A673 (cell line): ENCODE data around the gene ACSL5. TPM values are rescaled to one million over a fixed set of nuclear protein-coding genes. Genes with fewer than 3 reads are reported as not detected.

Experiments
- BruUV-seq: library from RNA; stranded (reverse); fragments of 400-500 nt; replicated peaks from 2 replicates; lab custom pipeline; 2021; lab: Mats Ljungman, UMichigan
- CTCF ChIA-PET: fragments of 300-600 bp; sonication (Branson Sonifier 250); formaldehyde crosslinking; loops from one replicate; lab custom pipeline; 2022; ENCODE audit warnings: antibody characterized with exemption; lab: Charles Lee
- POLR2A ChIA-PET: fragments of 300-600 bp; sonication (Branson Sonifier 250); formaldehyde crosslinking; loops from one replicate; lab custom pipeline; 2022; ENCODE audit warnings: antibody characterized with exemption; ENCODE audit not compliant: low non-redundant PET; lab: Charles Lee
- DNase-seq: peaks from one replicate; pipeline ENCODE4 v3.0.0-alpha.2; 2015; ENCODE audit warnings: low spot score
- H3K27ac ChIP-seq: fragments of 200-600 bp; sonication (generic); 2 replicates; pipeline ENCODE4 v1.5.1; 2016; ENCODE audit warnings: mixed run types, low read depth, mild to moderate bottlenecking, mixed read lengths, antibody characterized with exemption, low read length; ENCODE audit not compliant: poor library complexity, severe bottlenecking
- H3K27me3 ChIP-seq: fragments of 200-600 bp; sonication (generic); replicated peaks from 2 replicates; pipeline ENCODE4 v1.6.1; 2017; ENCODE audit warnings: mixed run types, low read depth, mild to moderate bottlenecking, mixed read lengths, antibody characterized with exemption, low read length; ENCODE audit not compliant: insufficient read depth, poor library complexity
- H3K36me3 ChIP-seq: fragments of 200-600 bp; sonication (generic); 2 replicates; pipeline ENCODE4 v1.6.1; 2016; ENCODE audit warnings: mixed run types, mild to moderate bottlenecking, mixed read lengths, antibody characterized with exemption, low read length; ENCODE audit not compliant: insufficient read depth, poor library complexity, severe bottlenecking
- H3K4me1 ChIP-seq: fragments of 200-600 bp; sonication (generic); 2 replicates; pipeline ENCODE4 v1.6.1; 2017; ENCODE audit warnings: mixed run types, mild to moderate bottlenecking, mixed read lengths, antibody characterized with exemption, low read length; ENCODE audit not compliant: insufficient read depth, poor library complexity, severe bottlenecking
- H3K4me3 ChIP-seq: fragments of 200-600 bp; sonication (generic); 2 replicates; pipeline ENCODE4 v1.5.1; 2016; ENCODE audit warnings: low read depth, mixed run types, mild to moderate bottlenecking, mixed read lengths, low read length; ENCODE audit not compliant: poor library complexity, severe bottlenecking
- H3K9me3 ChIP-seq: fragments of 200-600 bp; sonication (generic); 2 replicates; pipeline ENCODE4 v1.6.1; 2016; ENCODE audit warnings: mixed run types, low read depth, mild to moderate bottlenecking, mixed read lengths, antibody characterized with exemption, low read length; ENCODE audit not compliant: poor library complexity, severe bottlenecking
- EZH2 ChIP-seq: fragments of 200-600 bp; sonication (generic); IDR thresholded peaks from 2 replicates; pipeline ENCODE4 v1.6.1; 2017; ENCODE audit warnings: borderline replicate concordance, low read depth, mild to moderate bottlenecking, mixed read lengths, antibody characterized with exemption, low read length; ENCODE audit not compliant: poor library complexity, severe bottlenecking
- intact Hi-C: fragments of 100-400 bp; cut with micrococcal nuclease; formaldehyde crosslinking; loops from one replicate; pipeline ENCODE4 v1.10.0; 2022; ENCODE audit not compliant: unreplicated experiment
- total RNA-seq: library from RNA; stranded (reverse); gene quantifications from 2 replicates; pipeline ENCODE4 v1.2.3, GENCODE V29; 2021
- TF ChIP-seq, protein P1 (sequence below): fragments of 300-800, 200-600 bp; sonication (generic); conservative IDR thresholded peaks from 2 replicates; pipeline ENCODE4 v1.5.1; 2017; ENCODE audit warnings: low read depth, mild to moderate bottlenecking, antibody characterized with exemption, low read length, moderate library complexity, mixed read lengths

ACSL5 gene
- total RNA-seq, 1 experiment from 2014 or later, result 1.0 TPM

- H3K4me1 ChIP-seq, result peaks cover 12% of the 10 kb centered on the region
- TF ChIP-seq, protein P1, sequence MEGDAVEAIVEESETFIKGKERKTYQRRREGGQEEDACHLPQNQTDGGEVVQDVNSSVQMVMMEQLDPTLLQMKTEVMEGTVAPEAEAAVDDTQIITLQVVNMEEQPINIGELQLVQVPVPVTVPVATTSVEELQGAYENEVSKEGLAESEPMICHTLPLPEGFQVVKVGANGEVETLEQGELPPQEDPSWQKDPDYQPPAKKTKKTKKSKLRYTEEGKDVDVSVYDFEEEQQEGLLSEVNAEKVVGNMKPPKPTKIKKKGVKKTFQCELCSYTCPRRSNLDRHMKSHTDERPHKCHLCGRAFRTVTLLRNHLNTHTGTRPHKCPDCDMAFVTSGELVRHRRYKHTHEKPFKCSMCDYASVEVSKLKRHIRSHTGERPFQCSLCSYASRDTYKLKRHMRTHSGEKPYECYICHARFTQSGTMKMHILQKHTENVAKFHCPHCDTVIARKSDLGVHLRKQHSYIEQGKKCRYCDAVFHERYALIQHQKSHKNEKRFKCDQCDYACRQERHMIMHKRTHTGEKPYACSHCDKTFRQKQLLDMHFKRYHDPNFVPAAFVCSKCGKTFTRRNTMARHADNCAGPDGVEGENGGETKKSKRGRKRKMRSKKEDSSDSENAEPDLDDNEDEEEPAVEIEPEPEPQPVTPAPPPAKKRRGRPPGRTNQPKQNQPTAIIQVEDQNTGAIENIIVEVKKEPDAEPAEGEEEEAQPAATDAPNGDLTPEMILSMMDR, result no peak
- no peak for TF ChIP-seq EZH2
- peak; percentile 96 for DNase-seq
- no peak overlapping the region for H3K4me3 ChIP-seq
- no peaks in the 10 kb centered on the region for H3K27me3 ChIP-seq
- no peaks in the 10 kb centered on the region for H3K36me3 ChIP-seq
- no TSS peak for BruUV-seq
- POLR2A ChIA-PET, result interaction anchor here (0.7 kb wide), 1 partner anchor 25 kb away, joined by 3 read pairs; no protein-coding TSS in a partner anchor
- H3K9me3 ChIP-seq, result no peaks in the 10 kb centered on the region
- intact Hi-C loops, result no loop called here
- peak overlapping the region; percentile 76 for H3K27ac ChIP-seq
- CTCF ChIA-PET, result no interaction called here
These were observed 15.4 kb downstream of the ACSL5 start for GRCh38 chr10:112389271-112389822.

GRCh38 chr10:112390125-112390703 lies 16.3 kb downstream of the ACSL5 start:
- Histone ChIP-seq H3K9me3 (no peaks in the 10 kb centered on the region), H3K27ac (peak overlapping the region; percentile 76), H3K4me3 (no peak overlapping the region), H3K36me3 (no peaks in the 10 kb centered on the region), H3K4me1 (peaks cover 12% of the 10 kb centered on the region), H3K27me3 (no peaks in the 10 kb centered on the region)
- POLR2A ChIA-PET, result no interaction called here
- no peak for TF ChIP-seq EZH2
- TF ChIP-seq, protein P1, result no peak
- DNase-seq, result no peak
- intact Hi-C loops, result no loop called here
- BruUV-seq, result no TSS peak
- CTCF ChIA-PET, result no interaction called here

DNA sequence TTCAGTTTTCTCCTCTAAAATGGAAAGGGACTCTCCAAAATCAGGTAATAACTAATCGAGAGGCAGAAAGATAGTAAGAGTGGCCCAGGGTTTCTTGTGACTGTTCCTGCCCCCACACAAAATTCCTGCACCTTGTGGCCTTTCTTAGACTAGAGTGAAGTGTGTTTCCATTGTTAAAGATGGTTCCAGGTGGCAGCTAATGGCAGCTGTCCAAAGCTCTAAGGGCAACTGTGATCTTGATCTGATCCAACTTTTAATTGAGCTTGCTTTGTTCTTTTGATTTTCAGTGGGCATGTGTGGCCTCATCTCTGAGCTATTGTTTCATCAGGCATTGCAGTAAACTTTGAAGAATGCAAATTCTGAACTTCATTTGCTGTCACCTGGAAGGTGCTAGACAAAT lies 19.4 kb downstream of the ACSL5 start:
- H3K27ac ChIP-seq, result no peak overlapping the region
- no peaks in the 10 kb centered on the region for H3K36me3 ChIP-seq
- intact Hi-C loops, result no loop called here
- ChIA-PET POLR2A (no interaction called here), CTCF (no interaction called here)
- H3K27me3 ChIP-seq, result no peaks in the 10 kb centered on the region
- peaks cover 12% of the 10 kb centered on the region for H3K4me1 ChIP-seq
- no peaks in the 10 kb centered on the region for H3K9me3 ChIP-seq
- BruUV-seq, result no TSS peak
- DNase-seq, result no peak
- TF ChIP-seq EZH2, result no peak
- TF ChIP-seq, protein P1, result no peak
- H3K4me3 ChIP-seq, result no peak overlapping the region
